ENCODE results near the gene TWIST2.

The TWIST2 gene

DNA sequence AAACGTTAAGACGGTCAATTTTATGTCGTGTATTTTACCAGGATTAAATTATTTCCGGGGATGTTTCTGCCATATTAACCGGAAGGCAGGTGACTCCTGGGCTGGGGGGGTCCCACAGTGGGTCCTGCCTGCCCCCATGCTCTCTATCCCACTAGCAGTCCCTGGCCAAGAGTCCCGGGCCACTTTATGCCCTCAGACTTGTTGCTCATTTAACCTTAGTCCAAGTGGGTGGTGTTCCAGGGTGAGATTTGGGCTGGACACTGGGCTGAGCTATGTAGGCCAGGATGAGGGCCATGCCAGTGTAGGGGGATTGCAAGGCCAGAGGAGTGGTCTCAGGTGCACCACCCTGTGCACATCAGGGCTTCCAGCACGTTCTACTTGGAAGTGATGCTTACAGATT lies 24.1 kb downstream of the TWIST2 start:
- DNase-seq, result no peak

DNA sequence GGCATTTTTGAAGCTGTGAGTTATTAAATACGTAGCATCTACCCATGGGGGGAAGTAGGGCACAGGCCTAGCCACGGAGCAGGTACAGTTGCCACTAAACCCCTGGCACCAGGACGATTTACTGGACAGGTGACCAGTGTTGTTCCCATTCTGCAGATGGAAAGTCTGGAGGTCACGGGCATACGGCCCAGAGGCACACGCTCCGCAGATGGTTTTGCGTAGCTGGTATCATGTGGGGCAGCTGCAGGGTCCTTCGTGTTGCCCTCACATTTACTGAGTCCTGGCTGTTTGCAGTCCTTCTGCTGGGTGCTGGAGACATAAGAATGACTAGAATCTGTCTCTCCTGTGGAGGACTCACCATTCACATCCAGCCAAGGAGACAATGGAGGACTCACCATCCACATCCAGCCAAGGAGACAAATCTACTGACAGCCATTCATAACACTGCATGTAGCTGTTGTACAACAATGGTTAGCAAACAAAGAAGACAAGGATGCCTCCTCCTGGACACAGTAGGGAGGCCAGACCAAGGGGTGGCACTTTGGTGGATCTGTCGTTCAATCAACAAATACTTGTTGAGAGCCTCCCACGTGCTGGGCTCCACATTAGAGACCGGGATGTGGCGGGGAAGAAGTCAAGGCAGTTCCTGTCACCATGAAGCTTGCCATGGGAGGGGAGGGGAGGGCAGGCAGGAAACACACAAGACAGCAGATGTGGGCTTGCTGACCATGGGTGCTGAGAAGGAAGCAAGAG lies 24.9 kb downstream of the TWIST2 start:
- DNase-seq, result no peak

DNA sequence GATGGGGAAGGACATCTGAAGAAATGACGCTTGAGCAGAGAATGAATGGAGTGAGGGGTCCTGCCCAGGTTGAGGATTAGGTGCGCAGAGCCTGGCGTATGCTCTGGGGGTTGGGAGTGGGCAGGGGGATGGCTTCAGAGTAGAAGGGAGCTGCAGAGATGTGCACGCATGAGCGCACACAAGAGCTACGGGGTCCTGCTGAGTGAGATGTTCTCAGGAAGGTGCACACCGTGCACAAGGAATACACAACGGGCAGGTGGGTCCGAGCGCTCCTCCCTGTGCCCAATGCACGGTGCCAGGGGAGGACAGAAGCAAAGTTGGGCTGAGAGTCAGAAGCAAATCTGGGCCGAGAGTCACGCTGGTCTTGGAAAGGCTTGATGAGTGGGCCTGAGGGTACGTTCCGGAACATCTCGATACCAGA lies 25.5 kb downstream of the TWIST2 start:
- DNase-seq, result no peak

DNA sequence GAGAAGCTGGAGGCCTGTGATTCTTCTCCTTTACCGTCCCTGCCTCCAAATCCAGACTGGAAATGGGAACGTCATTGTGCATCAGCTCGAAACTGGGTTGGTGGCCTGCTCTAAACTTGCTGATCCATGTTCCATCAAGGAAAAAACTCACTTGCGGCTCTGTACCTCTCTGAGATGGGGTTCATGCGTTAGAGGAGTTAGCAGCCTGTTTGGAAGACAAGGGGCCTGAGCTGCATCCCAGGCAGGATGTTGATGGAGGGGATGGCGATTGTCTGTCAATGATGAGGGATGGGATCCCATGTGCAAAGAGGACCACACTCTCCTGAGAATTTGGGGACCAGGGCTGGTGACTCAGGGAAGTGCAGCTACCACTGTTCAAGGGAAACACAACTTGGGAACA lies 26.0 kb downstream of the TWIST2 start:
- no peak for DNase-seq

GRCh38 chr2:238874330-238875050 lies 26.6 kb downstream of the TWIST2 start:
- DNase-seq, result no peak

- DNase-seq, result no peak
Measured at GRCh38 chr2:238875101-238875470, 27.2 kb downstream of the TWIST2 start.

- no peak for DNase-seq
Measured at GRCh38 chr2:238875471-238876231, 27.8 kb downstream of the TWIST2 start.

- DNase-seq, result no peak
Measured at GRCh38 chr2:238876232-238876630, 28.3 kb downstream of the TWIST2 start.

GRCh38 chr2:238878051-238878735 lies 30.3 kb downstream of the TWIST2 start:
- DNase-seq, result no peak

GRCh38 chr2:238879043-238879442 lies 31.2 kb downstream of the TWIST2 start:
- no peak for DNase-seq

- DNase-seq, result no peak
Measured at GRCh38 chr2:238879621-238880377, 31.9 kb downstream of the TWIST2 start.

DNA sequence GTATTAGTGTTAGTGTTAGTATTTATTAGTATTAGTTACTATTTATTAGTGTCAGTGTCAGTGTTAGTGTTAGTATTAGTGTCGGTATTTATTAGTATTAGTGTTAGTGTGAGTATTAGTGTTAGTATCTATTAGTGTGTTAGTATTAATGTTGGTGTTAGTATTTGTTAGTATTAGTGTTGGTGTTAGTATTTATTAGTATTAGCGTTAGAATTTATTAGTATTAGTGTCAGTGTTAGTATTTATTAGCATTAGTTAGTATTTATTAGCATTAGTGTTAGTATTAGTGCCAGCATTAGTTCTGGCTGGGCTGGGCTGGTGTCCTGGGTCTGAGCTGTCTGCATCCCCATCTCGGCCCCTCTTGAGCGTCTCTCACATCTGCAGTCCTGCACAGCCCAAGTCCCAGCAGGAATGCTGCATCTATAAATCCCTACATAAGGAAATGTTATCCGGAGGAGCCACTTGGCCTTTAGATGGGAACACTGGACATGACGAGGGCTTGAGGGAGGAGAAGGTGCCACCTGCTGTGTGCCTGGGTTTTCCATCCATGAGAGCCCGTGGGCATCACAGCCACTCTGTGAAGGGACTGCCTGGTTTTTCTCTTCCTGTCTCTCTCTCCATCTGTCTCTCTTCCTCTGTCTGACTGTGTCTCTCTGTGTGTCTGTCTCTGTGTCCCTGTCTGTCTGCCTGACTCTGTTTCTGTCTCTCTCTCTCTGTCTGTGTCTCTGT lies 33.6 kb downstream of the TWIST2 start:
- no peak for DNase-seq

DNA sequence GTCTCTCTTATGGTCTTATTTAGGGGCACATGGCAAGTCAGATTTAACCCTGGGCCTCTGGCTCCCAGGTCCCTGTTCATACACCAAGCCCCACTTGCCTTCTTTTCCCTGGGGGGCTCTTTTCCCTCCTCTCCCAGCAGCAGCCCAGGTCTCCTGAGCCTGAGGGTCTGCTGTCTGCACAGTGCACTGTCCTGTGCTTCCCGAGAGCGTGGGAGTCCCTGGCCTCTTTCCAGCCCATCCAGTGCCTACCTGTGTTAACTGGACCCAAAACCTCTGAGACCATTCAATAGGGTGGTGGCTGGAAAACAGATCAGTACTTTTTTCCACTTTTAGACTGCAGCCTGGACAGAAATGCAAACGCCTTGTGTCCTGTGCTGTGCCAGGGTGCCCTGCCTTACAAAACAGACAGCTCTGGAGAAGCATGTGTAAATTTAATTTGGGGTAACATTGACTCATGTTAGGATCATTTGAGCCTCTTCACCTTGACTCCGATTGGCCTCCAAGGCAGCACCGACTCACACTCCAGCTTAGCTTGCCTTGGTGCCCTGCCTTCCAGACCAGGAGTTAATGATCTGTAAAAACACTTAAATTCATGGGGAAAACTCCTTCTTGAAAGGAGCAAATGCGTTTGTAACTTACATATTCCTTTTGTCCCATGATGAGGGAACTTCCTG lies 34.3 kb downstream of the TWIST2 start:
- no peak for DNase-seq

DNA sequence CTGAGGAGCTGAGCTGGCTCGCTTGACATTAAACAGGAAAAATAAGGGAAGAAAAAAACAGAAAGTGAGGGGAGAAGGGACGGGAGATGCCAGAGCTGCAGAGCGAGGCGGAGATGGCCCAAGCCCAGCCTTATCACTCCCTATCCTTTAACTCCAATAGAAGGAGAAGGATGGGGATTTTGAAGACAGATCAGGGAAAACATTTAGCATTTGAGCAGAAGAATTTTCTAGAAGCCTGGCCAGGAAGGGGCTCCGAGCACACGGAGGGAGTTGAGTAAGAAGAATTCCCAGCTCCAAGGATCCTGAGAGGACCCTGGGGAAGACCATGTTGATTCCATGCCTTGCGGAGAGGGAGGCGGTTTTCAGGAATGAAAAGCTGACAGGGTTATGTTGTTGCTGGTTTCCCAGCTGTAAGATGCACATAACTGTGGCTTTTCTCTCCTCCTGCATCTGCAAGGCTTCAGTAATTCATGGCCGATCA lies 35.6 kb downstream of the TWIST2 start:
- no peak for DNase-seq

- no peak for DNase-seq
Measured at GRCh38 chr2:238884122-238884811, 36.4 kb downstream of the TWIST2 start.

- DNase-seq, result no peak
Measured at GRCh38 chr2:238884812-238885408, 37.0 kb downstream of the TWIST2 start.

DNA sequence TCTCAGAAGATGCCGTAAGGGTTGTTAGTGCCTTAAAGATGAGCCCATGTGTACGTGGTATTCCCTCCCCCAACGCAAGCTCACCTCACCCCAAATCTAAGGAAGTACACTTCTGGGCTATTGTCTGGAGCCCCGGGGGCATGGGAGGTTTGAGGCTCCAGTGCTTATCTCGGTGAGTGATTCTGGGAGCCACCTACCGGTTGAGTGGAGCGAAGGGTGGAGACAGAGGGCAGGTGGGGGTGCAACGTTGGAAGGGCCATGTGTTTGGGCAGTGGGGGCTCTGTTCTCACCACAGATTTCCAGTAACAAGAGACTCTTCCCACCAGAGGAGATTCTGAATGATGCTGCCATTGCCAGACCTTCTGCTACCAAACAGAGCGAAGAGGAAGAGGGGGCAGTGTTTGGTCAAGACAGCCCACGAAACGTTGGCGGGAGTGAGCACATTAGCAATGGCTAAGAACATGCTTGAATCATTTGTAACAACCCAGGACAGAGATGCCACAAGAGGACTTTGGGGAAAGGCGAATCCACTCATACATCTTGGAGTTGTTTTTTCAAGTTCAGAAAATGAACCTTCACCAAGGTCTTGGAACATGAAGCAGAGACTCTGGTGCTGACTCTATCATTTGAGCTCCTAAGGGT lies 38.7 kb downstream of the TWIST2 start:
- no peak for DNase-seq

DNA sequence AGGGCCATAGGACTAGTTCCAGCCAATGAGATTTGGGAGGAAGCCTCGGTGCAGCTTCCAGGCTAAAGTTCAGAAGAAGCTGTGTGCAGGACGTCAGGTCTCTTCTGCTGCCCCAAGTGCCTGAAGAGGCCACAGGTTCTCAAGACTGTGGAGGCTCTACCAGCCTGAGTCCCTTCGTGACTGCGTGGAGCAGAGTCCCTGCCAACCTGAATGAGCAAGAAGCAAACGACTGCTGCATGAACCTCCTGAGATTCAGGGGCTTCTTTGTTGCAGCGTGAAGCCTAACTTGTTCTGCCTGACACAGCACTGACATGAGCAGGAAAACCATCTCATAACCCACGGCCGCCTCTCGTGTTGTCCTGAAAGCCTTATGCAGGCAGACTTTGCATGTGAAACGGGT lies 39.7 kb downstream of the TWIST2 start:
- no peak for DNase-seq
